ENCODE data around the gene TMED8. TPM values are rescaled to one million over a fixed set of nuclear protein-coding genes. Genes with fewer than 3 reads are reported as not detected.

The TMED8 gene
- total and polyA plus RNA-seq, 7 experiments from 2014 or later = 2.4 to 18.6 (median 6.0) TPM

DNA sequence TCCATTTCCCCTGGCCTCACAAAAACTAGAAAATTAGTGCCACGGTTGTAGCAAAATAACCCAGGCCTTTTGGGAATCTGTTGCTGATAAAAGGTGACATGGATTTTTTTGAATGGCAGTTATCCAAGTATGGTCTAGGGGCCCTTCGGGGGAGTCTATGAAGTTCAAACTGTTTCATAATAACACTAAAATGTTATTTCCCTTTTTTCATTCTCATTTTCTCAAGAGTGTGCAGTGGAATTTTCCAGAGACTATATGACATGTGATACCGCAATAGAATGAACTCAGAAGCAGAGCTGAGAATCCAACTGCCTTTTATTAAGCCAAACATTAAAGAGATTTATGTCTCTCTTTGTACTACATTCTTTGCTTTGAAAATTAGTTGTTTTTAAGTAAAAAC is 29.1 kb downstream of the TMED8 start:
- peaks cover 0 to 23% (median 5%) of the 10 kb centered on the region in 3 experiments for H3K36me3 ChIP-seq (ENCODE audit: control insufficient read depth in 2 of 3, insufficient read depth in 3 of 3, low read length in 3 of 3)
- ATAC-seq = peak; percentile 46
- H3K4me3 ChIP-seq (ENCODE audit: low read length) = no peak overlapping the region
- Mint-ChIP-seq H3K36me3 (peaks cover 11 to 41% (median 17%) of the 10 kb centered on the region in 5 donors), H3K27me3 (no peaks in the 10 kb centered on the region), H3K9me3 (no peaks in the 10 kb centered on the region), H3K27ac (no peak overlapping the region), H3K4me3 (no peak overlapping the region), H3K4me1 (peaks cover 0 to 3% (median 0%) of the 10 kb centered on the region in 7 donors)
- CTCF ChIA-PET = no interaction called here
- no peak for DNase-seq
- no peaks in the 10 kb centered on the region for H3K27me3 ChIP-seq (ENCODE audit: control insufficient read depth in 2 of 2, insufficient read depth in 2 of 2, low read length in 2 of 2)
- POLR2A ChIA-PET = no interaction called here
- H3K9me3 ChIP-seq (ENCODE audit: control insufficient read depth in 2 of 3, low read length in 3 of 3) = no peaks in the 10 kb centered on the region
- intact Hi-C loops (cut with micrococcal nuclease) = no loop called here
- no peaks in the 10 kb centered on the region for H3K4me1 ChIP-seq (ENCODE audit: control insufficient read depth in 2 of 2, insufficient read depth in 2 of 2, low read length in 2 of 2)
- no peak overlapping the region for H3K27ac ChIP-seq (ENCODE audit: low read depth, low read length)

DNA sequence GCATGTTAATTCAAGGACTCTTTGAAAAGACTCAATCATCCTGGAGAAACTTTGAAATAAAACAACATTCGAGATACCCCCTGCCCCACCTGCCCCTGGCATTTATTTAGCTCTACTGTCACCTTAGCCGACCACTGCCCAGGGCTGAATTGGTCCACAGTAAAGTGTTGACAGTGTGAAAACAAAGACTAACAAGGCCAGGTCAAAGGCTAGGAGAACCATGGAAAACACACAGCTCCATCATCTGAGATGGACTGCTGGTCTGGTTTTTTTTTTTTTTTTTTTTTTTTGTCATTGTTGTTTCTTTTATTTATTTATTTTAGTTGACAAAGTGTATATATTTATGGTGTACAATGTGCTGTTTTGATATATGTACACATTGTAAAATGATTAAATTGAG is 30.4 kb downstream of the TMED8 start:
- Histone ChIP-seq H3K36me3 (ENCODE audit: control insufficient read depth in 2 of 3, insufficient read depth in 3 of 3, low read length in 3 of 3) (peaks cover 0 to 35% (median 5%) of the 10 kb centered on the region in 3 experiments), H3K9me3 (ENCODE audit: control insufficient read depth in 2 of 3, low read length in 3 of 3) (no peaks in the 10 kb centered on the region), H3K27me3 (ENCODE audit: control insufficient read depth in 2 of 2, insufficient read depth in 2 of 2, low read length in 2 of 2) (no peaks in the 10 kb centered on the region), H3K4me3 (ENCODE audit: low read length) (no peak overlapping the region), H3K27ac (ENCODE audit: low read depth, low read length) (no peak overlapping the region), H3K4me1 (ENCODE audit: control insufficient read depth in 2 of 2, insufficient read depth in 2 of 2, low read length in 2 of 2) (no peaks in the 10 kb centered on the region)
- DNase-seq (no peak), ATAC-seq (no peak)
- H3K4me3 Mint-ChIP-seq = no peak overlapping the region
- ChIA-PET CTCF (no interaction called here), POLR2A (interaction anchor here (0.9 kb wide), 1 partner anchor 1673 kb away, joined by 4 read pairs; no protein-coding TSS in a partner anchor)
- no peaks in the 10 kb centered on the region for H3K9me3 Mint-ChIP-seq
- no peaks in the 10 kb centered on the region for H3K27me3 Mint-ChIP-seq
- peaks cover 0 to 3% (median 0%) of the 10 kb centered on the region in 7 donors for H3K4me1 Mint-ChIP-seq
- H3K27ac Mint-ChIP-seq = no peak overlapping the region
- peaks cover 14 to 54% (median 21%) of the 10 kb centered on the region in 5 donors for H3K36me3 Mint-ChIP-seq
- intact Hi-C loops (cut with micrococcal nuclease) = no loop called here

DNA sequence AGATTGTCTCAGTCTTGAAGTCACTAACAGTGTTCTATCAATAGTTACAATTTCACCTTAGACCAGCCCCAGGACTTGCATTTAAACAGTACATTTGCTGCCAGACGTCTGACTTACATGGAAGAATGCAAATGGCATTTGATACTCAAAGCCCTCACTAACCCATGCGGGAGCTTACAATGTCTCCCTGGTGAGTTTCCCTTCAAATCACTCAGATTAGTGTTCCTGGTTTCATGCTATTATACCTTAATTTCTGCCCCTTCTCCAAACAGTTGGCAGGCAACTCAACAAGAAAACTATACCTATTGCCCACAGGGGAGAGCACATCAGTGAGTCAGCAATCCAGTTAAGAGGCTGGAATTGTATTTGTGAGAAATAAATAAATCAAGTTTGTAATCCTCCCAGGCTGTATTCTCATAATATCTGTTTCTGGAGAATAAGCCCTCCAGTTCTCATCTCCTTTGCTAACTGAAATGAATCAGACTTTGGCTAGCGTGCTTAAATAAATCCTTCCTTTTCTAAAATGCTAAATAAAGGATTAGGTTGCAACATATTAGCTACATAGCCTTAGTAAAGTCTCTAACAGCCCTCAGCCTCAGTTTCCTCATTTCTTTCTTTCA is 32.4 kb downstream of the TMED8 start:
- Mint-ChIP-seq H3K4me3 (no peak overlapping the region), H3K4me1 (peaks cover 0 to 3% (median 0%) of the 10 kb centered on the region in 7 donors), H3K36me3 (peaks cover 13 to 64% (median 21%) of the 10 kb centered on the region in 5 donors), H3K27ac (peak overlapping the region in 1 of 9 donors; percentile 52), H3K9me3 (no peaks in the 10 kb centered on the region), H3K27me3 (no peaks in the 10 kb centered on the region)
- intact Hi-C loops (cut with micrococcal nuclease) = no loop called here
- DNase-seq (no peak), ATAC-seq (no peak)
- no peaks in the 10 kb centered on the region for H3K9me3 ChIP-seq (ENCODE audit: control insufficient read depth in 2 of 3, low read length in 3 of 3)
- no peak overlapping the region for H3K27ac ChIP-seq (ENCODE audit: low read depth, low read length)
- ChIA-PET CTCF (interaction anchor here (0.5 kb wide), 1 partner anchor 1552 kb away, joined by 6 read pairs; no protein-coding TSS in a partner anchor), POLR2A (no interaction called here)
- no peaks in the 10 kb centered on the region for H3K4me1 ChIP-seq (ENCODE audit: control insufficient read depth in 2 of 2, insufficient read depth in 2 of 2, low read length in 2 of 2)
- no peak overlapping the region for H3K4me3 ChIP-seq (ENCODE audit: low read length)
- peaks cover 0 to 44% (median 5%) of the 10 kb centered on the region in 3 experiments for H3K36me3 ChIP-seq (ENCODE audit: control insufficient read depth in 2 of 3, insufficient read depth in 3 of 3, low read length in 3 of 3)
- H3K27me3 ChIP-seq (ENCODE audit: control insufficient read depth in 2 of 2, insufficient read depth in 2 of 2, low read length in 2 of 2) = no peaks in the 10 kb centered on the region

DNA sequence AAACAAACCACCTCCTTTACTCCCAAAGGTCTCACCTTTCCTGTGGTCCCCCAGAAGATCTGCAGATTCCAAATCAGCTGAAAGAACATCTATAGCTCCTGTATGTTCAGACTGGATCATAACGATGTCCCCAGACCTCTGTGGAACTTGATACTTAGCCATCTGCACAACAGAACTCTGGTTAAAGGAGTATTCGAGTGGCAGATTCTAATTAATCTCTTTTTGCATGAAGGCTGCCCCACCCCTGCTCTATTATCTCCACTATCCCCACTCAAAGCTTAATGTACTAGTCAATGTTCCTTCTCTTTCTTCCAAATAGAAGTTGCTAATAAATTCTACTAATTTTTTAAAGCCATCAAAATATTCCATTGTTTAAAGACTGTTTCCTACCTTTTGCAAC is 33.2 kb downstream of the TMED8 start:
- Histone ChIP-seq H3K9me3 (ENCODE audit: control insufficient read depth in 2 of 3, low read length in 3 of 3) (no peaks in the 10 kb centered on the region), H3K4me3 (ENCODE audit: low read length) (no peak overlapping the region), H3K4me1 (ENCODE audit: control insufficient read depth in 2 of 2, insufficient read depth in 2 of 2, low read length in 2 of 2) (no peaks in the 10 kb centered on the region), H3K27me3 (ENCODE audit: control insufficient read depth in 2 of 2, insufficient read depth in 2 of 2, low read length in 2 of 2) (no peaks in the 10 kb centered on the region), H3K36me3 (ENCODE audit: control insufficient read depth in 2 of 3, insufficient read depth in 3 of 3, low read length in 3 of 3) (peaks cover 0 to 44% (median 5%) of the 10 kb centered on the region in 3 experiments), H3K27ac (ENCODE audit: low read depth, low read length) (no peak overlapping the region)
- intact Hi-C loops (cut with micrococcal nuclease) = no loop called here
- Mint-ChIP-seq H3K27me3 (no peaks in the 10 kb centered on the region), H3K27ac (peak overlapping the region in 1 of 9 donors; percentile 8), H3K4me1 (peaks cover 0 to 7% (median 0%) of the 10 kb centered on the region in 7 donors), H3K4me3 (no peak overlapping the region), H3K36me3 (peaks cover 12 to 61% (median 19%) of the 10 kb centered on the region in 5 donors), H3K9me3 (no peaks in the 10 kb centered on the region)
- ChIA-PET CTCF (interaction anchor here (0.5 kb wide), 1 partner anchor 1551 kb away, joined by 6 read pairs; no protein-coding TSS in a partner anchor), POLR2A (no interaction called here)
- ATAC-seq = no peak
- DNase-seq = no peak

DNA sequence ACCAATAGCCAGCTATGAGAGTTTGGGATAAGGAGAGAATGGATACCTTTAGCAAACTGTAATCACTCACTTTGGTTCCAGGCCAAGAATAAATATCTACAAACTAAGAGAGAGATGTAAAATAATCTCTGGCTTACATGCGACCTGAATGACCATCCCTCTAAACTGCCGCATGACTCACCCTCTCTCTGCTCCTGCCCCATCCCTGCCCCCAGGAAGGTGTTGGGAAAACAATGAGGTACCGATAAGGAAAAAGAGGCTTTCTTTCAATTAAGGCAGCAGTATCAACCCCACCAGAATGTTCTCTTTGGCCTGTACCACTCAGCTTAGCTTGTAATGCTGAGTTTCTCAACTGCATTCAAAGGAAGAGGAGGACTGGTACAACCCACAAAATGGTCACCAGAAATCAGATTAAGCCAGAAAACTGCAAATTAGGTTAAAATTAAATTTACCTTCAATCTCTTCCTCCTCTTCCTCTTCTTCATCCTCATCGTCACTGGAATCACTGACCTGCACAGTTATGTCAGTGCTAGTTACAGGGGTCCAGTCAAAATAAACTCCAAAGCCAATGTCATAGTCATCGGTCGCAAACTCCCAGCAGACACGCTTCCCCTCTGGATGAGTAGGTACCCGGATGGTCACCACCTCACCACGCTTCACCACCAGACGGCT is 34.0 kb downstream of the TMED8 start:
- Mint-ChIP-seq H3K4me3 (no peak overlapping the region), H3K36me3 (peaks cover 12 to 61% (median 19%) of the 10 kb centered on the region in 5 donors), H3K27ac (peak overlapping the region in 1 of 9 donors; percentile 8), H3K4me1 (peaks cover 0 to 14% (median 0%) of the 10 kb centered on the region in 7 donors), H3K9me3 (no peaks in the 10 kb centered on the region), H3K27me3 (no peaks in the 10 kb centered on the region)
- Histone ChIP-seq H3K4me1 (ENCODE audit: control insufficient read depth in 2 of 2, insufficient read depth in 2 of 2, low read length in 2 of 2) (no peaks in the 10 kb centered on the region), H3K4me3 (ENCODE audit: low read length) (no peak overlapping the region), H3K27me3 (ENCODE audit: control insufficient read depth in 2 of 2, insufficient read depth in 2 of 2, low read length in 2 of 2) (no peaks in the 10 kb centered on the region), H3K36me3 (ENCODE audit: control insufficient read depth in 2 of 3, insufficient read depth in 3 of 3, low read length in 3 of 3) (peaks cover 0 to 44% (median 5%) of the 10 kb centered on the region in 3 experiments), H3K9me3 (ENCODE audit: control insufficient read depth in 2 of 3, low read length in 3 of 3) (no peaks in the 10 kb centered on the region), H3K27ac (ENCODE audit: low read depth, low read length) (no peak overlapping the region)
- ATAC-seq (no peak), DNase-seq (no peak)
- ChIA-PET POLR2A (no interaction called here), CTCF (no interaction called here)
- intact Hi-C loops (cut with micrococcal nuclease) = no loop called here

DNA sequence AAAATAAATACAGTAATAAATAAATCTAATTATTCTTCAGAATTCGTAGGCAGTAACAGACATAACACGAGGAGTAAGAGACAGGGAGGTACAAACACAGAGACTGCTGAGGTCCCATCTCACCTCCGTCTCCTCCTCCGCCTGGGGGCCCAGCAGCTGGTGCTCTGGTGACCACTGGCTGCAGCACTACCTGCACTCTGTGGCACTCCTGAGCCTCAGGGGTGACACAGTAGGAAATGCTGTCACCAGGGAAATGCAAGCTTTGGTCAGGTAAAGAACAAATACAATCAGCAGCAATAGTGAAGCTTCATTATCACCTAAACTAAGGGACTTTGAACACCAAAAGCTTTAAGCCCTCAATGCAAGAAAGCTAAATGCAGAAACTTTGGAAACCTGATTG is 36.5 kb downstream of the TMED8 start:
- Mint-ChIP-seq H3K36me3 (peaks cover 12 to 60% (median 18%) of the 10 kb centered on the region in 5 donors), H3K27ac (no peak overlapping the region), H3K4me1 (peaks cover 0 to 15% (median 0%) of the 10 kb centered on the region in 7 donors), H3K4me3 (no peak overlapping the region), H3K27me3 (no peaks in the 10 kb centered on the region), H3K9me3 (no peaks in the 10 kb centered on the region)
- Histone ChIP-seq H3K27me3 (ENCODE audit: control insufficient read depth in 2 of 2, insufficient read depth in 2 of 2, low read length in 2 of 2) (no peaks in the 10 kb centered on the region), H3K9me3 (ENCODE audit: control insufficient read depth in 2 of 3, low read length in 3 of 3) (no peaks in the 10 kb centered on the region), H3K36me3 (ENCODE audit: control insufficient read depth in 2 of 3, insufficient read depth in 3 of 3, low read length in 3 of 3) (peaks cover 0 to 44% (median 5%) of the 10 kb centered on the region in 3 experiments), H3K4me3 (ENCODE audit: low read length) (no peak overlapping the region), H3K27ac (ENCODE audit: low read depth, low read length) (no peak overlapping the region), H3K4me1 (ENCODE audit: control insufficient read depth in 2 of 2, insufficient read depth in 2 of 2, low read length in 2 of 2) (no peaks in the 10 kb centered on the region)
- ChIA-PET POLR2A (interaction anchor here (1.0 kb wide), 1 partner anchor 19 kb away, joined by 5 read pairs; the partner anchor contains the start of gene GSTZ1), CTCF (interaction anchor here (0.7 kb wide), 1 partner anchor 31 kb away, joined by 8 read pairs; no protein-coding TSS in a partner anchor)
- no peak for ATAC-seq
- intact Hi-C loops (cut with micrococcal nuclease) = no loop called here
- DNase-seq = no peak
